GM21423 (cell line): ENCODE results near the gene ZNHIT2.
A peak's percentile ranks its signal among the peaks of the same experiment; 100 is the strongest.
"Not testable (repeated sequence)": the region's sequence is repeated elsewhere in the genome, so short reads cannot be mapped to it uniquely, and the experiment has no call there.

Experiments
- ATAC-seq: cut with Tn5 transposase; IDR thresholded peaks from one replicate; pipeline ENCODE4 v1.9.1; 2021; ENCODE audit warnings: mild to moderate bottlenecking, moderate library complexity; ENCODE audit not compliant: unreplicated experiment

ZNHIT2 gene

GRCh38 chr11:65121447-65121864, 4.0 kb upstream of the ZNHIT2 start:
- no peak for ATAC-seq

DNA sequence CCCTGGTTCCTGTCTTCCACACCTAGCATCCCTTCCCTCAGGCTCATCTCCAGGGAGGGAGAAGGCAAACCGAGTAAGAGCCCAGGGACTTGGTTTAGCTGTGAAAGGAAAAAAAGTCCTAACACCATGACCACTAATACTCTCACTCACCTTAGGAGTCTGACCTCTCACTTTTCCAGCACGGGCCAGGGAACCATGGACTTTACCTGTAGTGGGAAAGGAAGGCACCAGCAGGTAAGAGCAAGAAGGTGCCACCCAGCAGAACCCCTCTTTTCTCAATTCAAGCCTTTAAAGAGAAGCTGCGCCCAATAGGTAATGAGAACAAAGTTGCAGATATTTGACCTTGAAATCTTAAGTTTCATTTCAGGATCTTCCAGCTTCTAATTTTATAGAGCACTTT, 3.3 kb upstream of the ZNHIT2 start:
- ATAC-seq, result no peak

DNA sequence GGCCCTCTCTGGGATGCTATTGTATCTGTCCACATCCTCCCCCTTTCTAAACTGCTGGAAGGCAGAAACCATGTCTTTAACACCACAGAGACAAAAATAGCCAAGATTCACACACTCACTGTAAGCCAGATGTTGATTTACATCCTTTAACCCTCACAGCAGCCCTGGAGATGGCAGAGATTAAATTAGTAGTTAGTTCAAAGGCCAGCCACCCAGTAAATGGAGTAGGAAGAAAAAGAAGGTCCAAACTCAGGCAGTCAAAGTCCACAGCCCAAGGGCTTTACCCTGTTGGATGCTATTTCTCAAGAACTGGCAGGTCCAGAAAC, 2.1 kb upstream of the ZNHIT2 start:
- no peak for ATAC-seq

DNA sequence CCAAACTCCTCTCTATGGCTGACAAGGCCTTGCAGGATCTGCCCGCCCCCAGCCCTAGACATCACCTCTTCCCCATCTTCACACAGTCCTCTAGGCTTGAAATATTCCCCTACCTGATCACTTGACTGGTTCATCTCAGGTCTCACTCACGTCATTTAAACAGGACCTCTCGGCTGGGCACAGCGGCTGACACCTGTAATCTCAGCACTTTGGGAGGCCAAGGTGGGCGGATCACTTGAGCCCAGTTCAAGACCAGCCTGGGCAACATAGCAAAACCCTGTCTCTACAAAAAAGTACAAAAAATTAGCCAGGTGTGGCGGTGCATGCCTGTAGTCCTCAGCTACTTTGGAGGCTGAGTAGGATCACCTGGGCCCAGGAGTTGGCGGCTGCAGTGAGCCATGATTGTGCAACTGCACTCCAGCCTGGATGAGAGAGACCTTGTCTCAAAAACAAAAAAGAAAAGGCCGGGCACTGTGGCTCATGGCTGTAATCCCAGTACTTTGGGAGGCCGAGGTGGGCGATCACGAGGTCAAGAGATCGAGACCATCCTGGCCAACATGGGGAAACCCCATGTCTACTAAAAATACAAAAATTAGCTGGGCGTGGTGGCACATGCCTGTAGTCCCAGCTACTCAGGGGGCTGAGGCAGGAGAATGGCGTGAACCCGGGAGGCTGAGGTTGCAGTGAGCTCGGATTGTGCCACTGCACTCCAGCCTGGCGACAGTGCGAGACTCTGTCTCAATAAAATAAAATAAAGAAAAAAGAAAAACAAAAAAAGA, 1.6 kb upstream of the ZNHIT2 start:
- not testable (repeated sequence) for ATAC-seq

DNA sequence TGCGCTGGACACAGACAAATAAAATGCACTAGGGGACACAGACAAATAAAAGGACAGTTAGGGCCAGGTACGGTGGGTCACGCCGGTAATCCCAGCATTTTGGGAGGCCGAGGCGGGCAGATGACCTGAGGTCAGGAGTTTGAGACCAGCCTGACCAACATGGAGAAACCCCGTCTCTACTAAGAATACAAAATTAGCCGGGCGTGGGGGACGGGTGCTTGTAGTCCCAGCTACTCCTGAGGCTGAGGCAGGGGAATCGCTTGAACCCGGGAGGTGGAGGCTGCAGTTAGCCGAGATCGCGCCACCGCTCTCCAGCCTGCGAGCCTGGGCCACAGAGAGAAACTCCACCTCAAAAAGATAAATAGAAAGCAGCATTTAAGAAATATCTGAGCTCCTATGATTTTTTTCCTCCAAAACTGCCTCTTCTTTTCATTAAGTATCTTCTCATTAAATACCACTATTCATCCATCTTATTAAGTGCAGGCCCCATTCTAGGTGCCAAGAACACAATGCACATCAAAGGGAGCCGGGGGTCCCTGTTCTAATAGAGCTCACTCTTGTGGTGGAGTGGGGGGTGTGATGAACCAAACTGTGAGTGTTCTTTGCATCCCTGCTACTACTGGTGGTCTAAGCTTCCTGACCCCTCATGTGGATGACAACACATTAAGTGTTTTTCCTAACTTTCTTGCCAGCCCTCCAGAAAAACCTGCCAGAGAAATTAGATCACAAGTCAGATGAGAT, 766 bp upstream of the ZNHIT2 start:
- ATAC-seq, result no peak

- ATAC-seq, result no peak
Measured at GRCh38 chr11:65116370-65117205, 913 bp downstream of the ZNHIT2 start.

- no peak for ATAC-seq
Measured at GRCh38 chr11:65115361-65116082, 2.0 kb downstream of the ZNHIT2 start.

GRCh38 chr11:65114538-65115171, 2.8 kb downstream of the ZNHIT2 start:
- ATAC-seq, result no peak

GRCh38 chr11:65113839-65114238, 3.7 kb downstream of the ZNHIT2 start:
- no peak for ATAC-seq

GRCh38 chr11:65113361-65113756, 4.1 kb downstream of the ZNHIT2 start:
- ATAC-seq, result no peak

GRCh38 chr11:65112546-65113360, 4.7 kb downstream of the ZNHIT2 start:
- peak; percentile 32 for ATAC-seq

GRCh38 chr11:65111744-65112545, 5.6 kb downstream of the ZNHIT2 start, which contains the start of gene TM7SF2:
TSS of gene TM7SF2 (plus strand) at chr11:65111872. CDS start at chr11:65112016, 144 bp downstream.
- ATAC-seq, result peak; percentile 63

- no peak for ATAC-seq
Measured at GRCh38 chr11:65111159-65111743, 6.2 kb downstream of the ZNHIT2 start.

DNA sequence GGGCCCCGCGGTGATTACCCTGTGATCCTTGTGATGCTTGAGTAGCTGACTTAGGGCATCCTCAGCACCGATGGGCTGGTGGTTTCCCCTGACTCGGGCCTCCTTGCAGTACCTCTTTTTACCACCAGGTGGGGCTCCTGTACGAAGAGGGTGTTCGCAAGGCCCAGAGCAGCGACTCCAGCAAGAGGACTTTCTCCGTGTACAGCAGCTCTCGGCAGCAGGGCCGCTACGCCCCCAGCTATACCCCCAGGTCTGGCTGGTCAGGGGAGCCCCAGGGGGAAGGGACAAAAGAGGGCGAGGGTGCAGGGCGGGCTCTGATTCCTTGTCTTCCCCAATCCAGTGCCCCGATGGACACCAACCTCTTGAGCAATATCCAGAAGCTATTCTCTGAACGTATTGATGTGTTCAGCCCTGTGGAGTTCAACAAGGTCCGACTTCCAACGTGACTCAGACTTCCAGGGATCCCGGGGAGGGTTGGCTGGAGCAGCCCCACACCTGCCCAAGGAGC, 7.1 kb downstream of the ZNHIT2 start:
- no peak for ATAC-seq

- ATAC-seq, result no peak
Measured at GRCh38 chr11:65109231-65110198, 8.0 kb downstream of the ZNHIT2 start.

DNA sequence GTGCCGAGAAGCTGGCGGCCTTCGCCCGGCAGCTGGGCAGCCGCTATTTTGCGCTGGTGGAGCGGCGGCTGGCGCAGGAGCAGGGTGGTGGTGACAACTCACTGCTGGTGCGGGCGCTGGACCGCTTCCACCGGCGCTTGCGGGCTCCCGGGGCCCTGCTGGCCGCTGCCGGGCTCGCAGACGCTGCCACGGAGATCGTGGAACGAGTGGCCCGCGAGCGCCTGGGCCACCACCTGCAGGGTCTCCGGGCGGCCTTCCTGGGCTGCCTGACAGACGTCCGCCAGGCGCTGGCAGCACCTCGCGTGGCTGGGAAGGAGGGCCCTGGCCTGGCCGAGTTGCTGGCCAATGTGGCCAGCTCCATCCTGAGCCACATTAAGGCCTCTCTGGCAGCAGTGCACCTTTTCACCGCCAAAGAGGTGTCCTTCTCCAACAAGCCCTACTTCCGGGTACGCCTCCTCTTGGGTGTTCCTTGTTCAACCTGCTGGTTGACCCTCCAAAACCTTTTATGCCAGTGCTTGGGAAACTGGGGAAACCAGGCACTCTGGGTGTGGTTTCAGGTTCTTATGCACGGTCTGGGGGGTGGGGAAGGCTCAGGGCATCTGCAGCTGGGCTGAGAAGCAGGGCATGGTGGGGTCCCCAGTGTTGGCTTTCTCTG, 8.9 kb downstream of the ZNHIT2 start:
- no peak for ATAC-seq
